ENCODE measurements around the gene NCAN.

Gene NCAN

DNA sequence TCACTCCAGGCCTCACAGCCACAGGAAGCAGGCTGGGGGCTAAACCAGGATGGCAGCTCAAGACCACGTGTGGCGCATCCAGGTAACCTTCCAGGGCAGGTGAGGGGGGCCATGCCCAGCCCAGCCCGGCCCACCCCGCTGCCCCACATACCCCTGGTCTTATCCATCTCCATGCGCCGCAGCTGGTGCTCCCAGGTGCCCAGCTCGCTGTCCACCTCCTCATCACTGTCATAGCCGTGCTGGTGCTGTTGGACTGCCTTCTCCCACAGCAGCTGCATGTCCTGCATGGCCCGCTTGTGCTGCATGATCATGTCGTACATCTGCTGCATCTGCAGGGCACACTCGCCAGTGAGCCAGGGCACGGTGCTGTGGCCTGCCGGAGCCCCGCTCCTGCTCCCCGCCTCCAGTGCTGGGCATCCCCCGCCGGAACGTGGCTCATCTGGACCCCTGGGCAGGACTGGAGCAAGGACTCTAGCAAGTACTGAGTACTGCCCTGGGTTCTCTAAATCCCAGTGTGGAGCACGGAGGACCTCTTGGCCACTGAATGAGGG lies 67.4 kb downstream of the NCAN start:
- FAIRE-seq, result no peak
- DNase-seq (ENCODE audit: insufficient read length, low spot score), result no peak

DNA sequence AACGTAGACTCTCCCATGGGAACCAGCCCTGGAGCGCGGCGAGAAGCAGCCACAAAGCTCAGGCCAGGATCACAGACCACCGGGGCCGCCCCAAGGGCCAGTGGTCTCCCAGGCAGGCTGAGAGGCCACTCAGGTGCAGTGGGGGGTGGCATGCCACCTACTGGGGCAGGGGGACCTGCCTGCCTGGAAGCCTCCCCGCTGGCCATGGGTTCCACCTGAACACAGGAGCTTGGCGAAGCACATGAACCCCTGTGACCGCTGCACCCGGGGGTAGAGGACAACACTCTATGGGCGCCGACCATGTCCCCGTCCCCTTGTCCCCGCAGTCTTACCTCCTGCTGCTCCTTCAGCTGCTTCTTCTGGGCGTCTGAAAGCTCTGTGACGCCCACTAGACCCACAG lies 68.1 kb downstream of the NCAN start:
- FAIRE-seq (no peak), DNase-seq (ENCODE audit: insufficient read length, low spot score) (no peak)

DNA sequence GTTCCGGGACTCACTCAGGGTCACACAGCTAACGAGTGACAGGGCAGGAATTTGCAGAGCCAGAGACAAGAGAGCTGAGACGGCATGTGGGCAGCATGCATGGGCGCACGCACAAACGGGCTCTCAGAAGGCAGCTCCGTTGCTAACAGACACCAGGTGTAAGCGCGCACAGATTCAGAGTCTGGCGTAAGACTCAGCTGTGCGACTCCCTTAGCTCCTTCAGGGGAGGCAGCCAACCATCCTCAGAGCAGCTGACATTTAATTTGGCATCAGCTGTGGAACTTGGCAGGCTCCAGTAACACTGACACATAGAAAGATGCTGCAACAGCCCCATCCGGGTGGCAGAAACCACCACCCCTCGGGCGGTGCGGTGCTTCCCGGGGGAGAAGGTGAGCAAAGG lies 68.8 kb downstream of the NCAN start:
- no peak for FAIRE-seq
- DNase-seq (ENCODE audit: insufficient read length, low spot score), result no peak

DNA sequence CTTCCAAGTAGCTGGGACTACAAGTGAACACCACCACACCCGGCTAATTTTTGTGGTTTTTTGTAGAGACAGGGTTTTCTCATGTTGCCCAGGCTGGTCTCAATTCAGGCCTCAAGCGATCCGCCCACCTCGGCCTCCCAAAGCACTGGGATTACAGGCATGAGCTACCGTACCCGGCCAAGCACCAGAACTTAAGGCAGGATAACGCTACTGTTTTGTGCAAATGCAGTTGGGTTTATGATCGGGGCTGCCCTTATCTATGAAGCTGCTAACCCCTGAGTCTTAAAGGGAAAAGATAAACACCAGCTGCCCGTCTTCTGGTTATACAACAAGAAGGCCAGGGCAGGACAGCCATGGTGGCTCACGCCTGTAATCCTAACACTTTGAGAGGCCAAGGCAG lies 73.9 kb downstream of the NCAN start:
- no peak for FAIRE-seq

DNA sequence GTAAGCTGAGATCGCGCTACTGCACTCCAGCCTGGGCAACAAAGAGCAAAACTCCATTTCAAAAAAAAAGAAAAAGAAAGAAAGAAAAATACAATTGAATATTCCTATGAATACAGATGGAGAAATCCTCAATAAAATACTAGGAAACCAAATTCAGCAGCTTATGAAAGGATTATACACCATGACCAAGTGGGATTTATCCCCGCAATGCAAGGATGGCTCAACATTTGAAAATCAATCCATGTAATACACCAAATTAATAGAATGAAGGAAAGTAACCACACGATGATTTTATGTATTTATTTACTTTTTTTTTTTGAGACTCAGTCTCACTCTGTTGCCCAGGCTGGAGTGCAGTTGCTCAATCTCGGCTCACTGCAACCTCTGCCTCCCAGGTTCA lies 80.8 kb downstream of the NCAN start:
- FAIRE-seq (no peak), DNase-seq (ENCODE audit: insufficient read length, low spot score) (no peak)

More for the DNA sequence above, 73.9 kb downstream of the NCAN start:
- no peak for DNase-seq (ENCODE audit: insufficient read length, low spot score)

DNA sequence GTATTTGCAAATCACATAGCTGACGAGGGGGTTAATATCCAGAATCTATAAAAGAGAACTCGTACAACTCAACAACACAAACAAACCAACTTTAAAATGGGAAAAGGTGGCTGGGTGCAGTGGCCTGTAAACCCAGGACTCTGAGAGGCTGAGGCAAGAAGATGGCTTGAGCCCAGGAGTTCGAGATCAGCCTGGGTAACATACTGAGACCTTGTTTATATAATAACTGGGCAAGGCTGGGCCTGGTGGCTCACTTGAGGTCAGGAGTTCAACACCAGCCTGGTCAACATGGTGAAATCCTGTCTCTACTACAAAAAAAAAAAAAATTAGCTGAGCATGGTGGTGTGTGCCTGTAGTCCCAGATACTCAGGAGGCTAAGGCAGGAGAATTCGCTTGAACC lies 83.2 kb downstream of the NCAN start:
- DNase-seq (ENCODE audit: insufficient read length, low spot score) (no peak), FAIRE-seq (no peak)

DNA sequence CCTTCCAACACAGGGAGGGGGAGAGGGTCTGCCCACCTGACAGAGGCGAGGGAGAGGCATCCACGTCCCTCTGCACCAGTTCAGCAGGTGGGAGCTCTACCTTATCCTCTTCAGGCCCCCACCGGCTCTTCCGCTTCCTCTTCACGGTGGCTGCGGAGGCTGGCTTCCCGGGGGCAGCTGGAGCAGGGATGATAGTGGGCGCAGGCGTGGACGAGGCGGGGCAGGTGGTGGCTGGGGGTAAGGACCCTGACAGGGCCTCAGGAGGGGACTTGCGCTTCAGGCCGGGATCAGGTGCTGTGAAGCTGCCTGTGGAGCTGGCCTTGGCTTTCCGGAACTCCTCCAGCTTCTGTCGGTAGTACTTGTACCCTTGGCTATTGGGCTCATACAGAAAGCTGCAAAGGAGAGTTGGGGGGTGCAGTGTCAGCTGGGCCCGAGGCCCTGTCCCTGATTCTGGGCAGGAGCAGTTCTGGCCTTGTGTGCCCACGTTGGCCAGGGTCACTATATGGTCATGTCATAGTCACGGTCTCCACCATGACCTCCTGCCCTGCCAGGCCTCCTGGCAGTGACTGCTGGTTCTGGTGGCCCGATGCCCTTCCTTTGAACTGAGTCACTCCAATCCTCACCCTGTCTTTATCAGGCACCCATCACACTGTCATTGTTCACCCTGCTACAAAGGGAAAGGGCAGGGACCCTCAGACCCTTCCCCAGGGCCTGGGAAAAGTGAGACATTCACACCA lies 85.4 kb downstream of the NCAN start:
- DNase-seq (ENCODE audit: insufficient read length, low spot score) (no peak), FAIRE-seq (no peak)

DNA sequence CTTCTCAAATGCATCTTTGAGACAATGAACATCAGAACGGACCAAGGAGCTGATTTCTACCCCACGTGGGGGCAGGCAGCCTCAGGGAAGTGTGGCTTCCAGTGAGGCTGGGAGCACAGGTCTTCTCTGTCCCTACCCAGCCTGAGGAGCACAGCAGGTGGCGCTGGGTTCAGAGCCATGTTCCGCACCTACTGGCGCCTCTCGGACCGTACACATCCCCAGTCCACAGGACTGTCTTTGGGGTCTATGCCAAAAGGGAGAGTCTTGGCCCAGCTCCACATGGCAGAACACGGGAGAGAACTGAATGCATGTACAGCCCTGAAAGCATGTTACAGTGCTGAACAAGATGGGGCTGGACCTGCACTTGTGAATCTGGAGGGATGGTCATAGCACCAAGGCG lies 86.0 kb downstream of the NCAN start:
- DNase-seq (ENCODE audit: insufficient read length, low spot score), result no peak
- FAIRE-seq, result no peak

DNA sequence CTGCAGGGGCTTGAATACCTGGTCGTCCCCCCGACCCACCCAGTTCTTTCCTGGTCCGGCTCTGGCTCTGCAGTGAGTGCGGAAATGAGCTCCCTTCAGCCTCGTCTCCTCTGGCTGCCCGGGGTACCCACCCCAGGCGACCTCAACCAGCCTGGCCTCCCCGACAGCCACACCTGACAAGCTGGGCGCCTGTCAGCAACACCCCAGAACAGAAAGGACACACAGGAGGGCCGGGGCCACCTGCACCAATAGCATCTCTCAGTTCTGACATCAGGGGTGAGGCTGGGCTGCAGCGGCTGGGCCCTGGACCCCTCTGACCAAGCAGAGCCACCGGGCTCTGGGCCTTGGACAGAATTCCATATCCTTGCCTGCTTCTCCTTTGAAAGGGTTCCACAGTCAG lies 88.9 kb downstream of the NCAN start:
- FAIRE-seq (no peak), DNase-seq (ENCODE audit: insufficient read length, low spot score) (no peak)
